ENCODE results near the gene STARD10.

The STARD10 gene

DNA sequence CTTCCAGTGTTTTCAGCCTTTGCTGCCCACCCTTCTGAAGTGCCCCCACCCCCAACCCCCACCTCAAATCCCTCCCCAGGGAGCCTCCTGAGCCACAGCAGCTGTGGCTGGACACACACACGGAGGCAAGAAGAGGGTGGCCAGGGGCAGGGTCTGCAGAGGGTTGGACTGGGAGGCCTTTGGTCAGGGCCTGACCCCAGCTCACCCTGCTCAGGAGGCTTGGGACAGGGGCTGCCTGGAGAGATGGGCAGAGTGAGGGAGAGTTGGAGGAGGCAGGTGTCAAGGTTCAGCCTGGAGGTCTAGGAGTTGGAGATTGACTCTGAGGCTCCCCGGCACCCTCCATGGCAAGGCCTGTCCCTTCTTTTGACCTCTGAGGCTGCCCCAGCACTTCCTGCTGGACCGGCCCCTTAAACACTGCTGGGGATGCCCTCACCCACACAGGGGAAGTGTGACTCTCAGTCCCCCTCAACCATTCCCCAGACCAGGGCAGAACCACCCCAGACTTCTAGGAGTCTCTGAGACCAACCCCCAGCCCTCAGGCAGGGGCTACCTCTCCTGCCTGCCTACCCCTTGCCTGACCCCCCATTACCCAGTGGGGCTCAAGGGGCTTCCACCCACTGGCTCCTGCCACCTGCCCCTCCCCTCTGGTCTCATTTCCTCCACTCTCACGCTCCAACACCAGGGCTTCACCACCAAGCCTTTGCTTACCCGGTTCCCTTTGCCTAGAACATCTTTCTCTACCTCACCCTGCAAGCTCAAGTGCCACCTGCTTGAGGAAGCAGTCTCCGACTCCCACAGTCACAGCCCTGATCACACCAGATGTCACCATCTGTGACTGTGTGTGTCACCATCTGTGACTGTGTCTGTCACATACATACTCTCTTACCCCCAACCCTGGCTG, 50.3 kb downstream of the STARD10 start:
- no peak for DNase-seq

GRCh38 chr11:72742513-72743320, 51.1 kb downstream of the STARD10 start:
- DNase-seq, result no peak

DNA sequence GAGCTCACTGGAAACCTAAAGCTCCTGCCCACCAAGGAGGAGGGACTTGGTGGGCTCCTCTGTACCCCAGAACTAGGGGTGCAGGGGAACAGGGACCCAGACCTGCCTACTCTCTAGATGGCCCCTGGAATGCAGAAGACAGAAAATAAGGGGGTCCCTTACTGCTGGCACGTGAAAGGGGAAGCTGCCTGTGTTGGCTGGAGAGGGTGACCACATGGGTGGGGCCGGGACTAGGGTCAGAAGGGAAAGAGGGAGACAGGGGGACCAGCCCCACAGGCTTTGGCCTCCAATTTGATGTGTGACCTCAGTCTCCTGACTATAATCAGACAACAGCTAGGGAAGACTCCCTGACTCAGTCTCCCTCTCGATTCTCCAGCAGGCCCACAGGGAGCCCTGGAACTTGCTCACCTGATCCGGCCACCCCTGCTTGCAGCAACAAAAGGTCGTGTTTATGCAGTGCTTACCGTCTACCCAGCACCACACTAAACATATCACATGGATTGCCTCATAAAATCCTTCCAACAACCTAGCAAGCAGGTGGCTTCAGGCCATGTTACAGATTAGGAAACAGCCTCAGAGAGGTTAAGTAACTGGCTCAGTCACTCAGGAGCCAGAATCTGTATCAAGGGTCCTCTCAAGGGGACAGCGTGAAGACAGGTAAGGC, 51.9 kb downstream of the STARD10 start:
- DNase-seq, result no peak

DNA sequence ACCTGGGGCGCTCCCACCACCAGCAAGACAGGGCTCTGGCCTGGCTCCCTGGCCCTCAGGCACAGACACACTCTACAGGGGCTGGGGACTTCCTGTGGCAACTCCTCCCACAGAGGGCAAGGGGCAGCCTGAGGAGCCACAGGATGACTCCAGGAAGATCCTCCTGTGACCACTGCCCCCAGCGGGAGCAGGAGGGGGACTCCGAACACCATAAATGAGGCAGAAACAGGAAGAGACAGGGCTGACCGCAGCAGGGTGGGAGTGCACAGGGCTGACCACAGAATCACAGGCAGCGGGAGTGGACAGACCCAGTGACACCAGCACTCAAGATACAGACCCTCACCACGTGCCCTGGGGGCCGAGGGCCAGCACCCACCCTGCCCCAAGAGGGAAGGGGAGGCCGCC, 52.4 kb downstream of the STARD10 start:
- DNase-seq, result no peak

- DNase-seq, result no peak
Observed at GRCh38 chr11:72740562-72741428, 53.1 kb downstream of the STARD10 start.

GRCh38 chr11:72740060-72740424, 53.8 kb downstream of the STARD10 start:
- DNase-seq, result no peak

GRCh38 chr11:72739240-72740059, 54.4 kb downstream of the STARD10 start:
- no peak for DNase-seq

- no peak for DNase-seq
Observed at GRCh38 chr11:72738199-72739141, 55.4 kb downstream of the STARD10 start.

DNA sequence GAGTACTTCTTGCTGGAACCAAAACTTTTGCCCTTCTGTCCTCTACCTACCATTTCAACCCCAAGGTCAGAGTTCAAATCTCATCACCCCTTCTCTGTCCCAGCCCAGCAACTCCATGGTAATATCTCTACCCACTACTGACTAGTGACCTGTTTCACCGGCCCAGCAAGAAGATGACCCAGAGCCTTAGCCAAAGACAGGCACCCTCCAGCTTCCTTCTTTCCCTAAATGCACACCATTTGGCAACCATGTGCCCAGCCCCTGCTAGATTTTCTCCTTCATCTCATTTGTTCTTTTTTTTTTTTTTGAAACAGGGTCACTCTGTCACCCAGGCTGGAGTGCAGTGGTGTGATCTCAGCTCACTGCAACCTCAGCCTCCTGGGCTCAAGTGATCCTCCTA, 56.5 kb downstream of the STARD10 start:
- DNase-seq, result no peak

GRCh38 chr11:72736452-72737069, 57.3 kb downstream of the STARD10 start:
- DNase-seq, result no peak

DNA sequence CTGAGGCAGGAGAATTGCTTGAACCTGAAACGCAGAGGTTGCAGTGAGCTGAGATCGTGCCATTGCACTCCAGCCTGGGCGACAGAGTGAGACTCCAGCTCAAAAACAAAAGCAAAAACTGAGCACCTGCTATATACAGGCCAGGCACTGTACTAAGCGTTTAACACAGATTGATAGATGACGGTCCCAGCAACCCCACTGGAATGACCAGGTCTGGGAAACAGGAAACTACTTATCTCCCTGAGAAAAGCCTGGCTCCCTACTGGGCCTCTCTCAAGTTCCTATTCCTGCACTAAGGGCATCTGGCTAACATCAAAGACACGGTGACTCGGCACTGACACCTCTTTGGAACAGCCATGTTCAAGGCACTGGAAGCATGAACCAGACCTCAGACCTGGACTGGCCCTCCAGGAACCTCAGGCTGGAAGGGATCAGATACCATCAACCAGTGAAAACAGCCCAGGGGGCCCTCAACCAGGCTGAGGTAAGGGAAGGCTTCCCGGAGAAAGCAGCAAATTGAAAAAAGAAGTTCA, 58.3 kb downstream of the STARD10 start:
- DNase-seq, result no peak

- DNase-seq, result no peak
Observed at GRCh38 chr11:72732329-72732728, 61.5 kb downstream of the STARD10 start.

DNA sequence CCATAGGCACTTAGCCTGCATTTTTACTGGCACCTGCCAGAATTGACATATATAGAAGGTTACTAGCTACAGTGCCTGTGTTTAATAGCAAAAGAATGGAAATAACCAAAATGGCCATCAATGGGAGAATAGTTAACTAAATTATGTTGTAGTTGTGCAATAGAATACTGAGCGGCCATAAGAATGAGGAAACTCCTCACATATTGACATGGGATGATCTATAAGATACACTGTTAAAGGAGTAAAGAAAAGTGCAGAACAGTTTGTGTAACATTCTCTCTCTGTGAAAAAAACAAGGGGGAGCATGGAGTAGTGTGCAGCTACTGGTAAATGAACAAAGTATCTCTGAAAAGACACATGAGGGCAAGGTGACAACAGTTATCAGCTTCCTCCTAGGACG, 63.1 kb downstream of the STARD10 start:
- no peak for DNase-seq

GRCh38 chr11:72730243-72730642, 63.6 kb downstream of the STARD10 start:
- no peak for DNase-seq

GRCh38 chr11:72727521-72727920, 66.3 kb downstream of the STARD10 start:
- no peak for DNase-seq

GRCh38 chr11:72726266-72727220, 67.3 kb downstream of the STARD10 start:
- DNase-seq, result no peak

DNA sequence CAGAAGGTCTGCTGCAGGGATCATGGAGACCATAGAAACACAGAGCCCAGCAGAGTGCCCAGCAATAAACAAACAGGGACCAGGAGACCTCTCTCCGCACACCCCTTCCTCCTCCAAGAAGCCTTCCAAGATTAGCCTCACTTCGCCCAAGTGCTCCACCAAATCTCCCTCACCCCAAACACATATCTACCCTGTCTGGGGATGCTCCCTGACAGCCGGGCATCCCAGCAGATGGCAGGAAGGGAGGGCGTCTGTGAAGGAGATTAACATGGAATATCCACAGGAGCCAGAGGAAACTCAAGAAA, 68.2 kb downstream of the STARD10 start:
- no peak for DNase-seq

DNA sequence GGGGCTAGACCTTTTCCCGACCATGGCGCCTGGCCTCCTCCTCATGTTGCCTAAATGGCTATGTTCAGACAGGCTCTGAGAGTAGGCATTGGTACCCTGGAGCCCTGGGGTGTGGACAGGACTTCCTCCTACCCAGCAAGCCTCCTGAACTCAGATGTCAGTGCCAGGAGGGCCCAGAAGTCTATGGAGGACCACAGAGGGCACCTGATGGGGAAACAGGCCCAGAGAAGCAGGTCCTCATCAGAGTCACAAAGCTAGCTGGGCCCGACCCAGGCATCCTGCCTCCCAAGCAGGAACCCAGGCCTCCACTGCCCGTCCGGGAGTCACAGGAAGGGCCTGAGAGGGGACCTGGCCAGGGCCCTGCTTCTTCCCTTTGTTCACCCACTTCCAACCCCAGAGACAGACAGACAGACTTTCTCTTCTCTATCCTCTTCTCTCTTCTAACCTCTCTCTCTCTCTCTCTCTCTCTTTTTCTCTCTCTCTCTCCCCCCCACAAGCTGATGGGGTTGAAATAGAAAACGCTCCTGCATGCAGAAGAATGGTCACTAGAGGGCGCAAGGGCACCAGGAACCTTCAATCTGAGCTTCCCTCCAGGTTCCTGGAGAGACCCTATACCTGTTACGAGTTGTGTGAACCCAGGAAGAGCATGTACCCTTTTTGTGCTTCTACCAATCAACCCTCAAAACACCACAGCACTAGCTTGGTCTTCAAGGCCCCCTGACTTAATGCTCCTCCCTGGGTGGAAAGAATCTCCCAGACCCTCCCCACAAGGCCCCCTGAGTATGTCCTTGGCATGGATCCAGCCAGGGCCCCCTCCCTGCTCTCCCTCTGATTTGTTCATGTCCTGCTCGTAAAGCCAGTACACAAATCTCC, 68.8 kb downstream of the STARD10 start:
- peak; percentile 83 to 88 for DNase-seq

Data from NCI-H446 (cell line).